OCI-LY3 (cell line): ENCODE data around the gene DNAJB8.

ENCODE experiments used
- H2AFZ ChIP-seq: fragments of 200-600, 300-600 bp; shearing (Covaris generic); 2 replicates; pipeline ENCODE4 v1.6.0; 2014; ENCODE audit warnings: antibody characterized with exemption, low read depth, low read length
- H3K27ac ChIP-seq: fragments of 200-600, 300-600 bp; sonication (generic); 2 replicates; pipeline ENCODE4 v1.5.1; 2014; ENCODE audit warnings: mild to moderate bottlenecking, low read length, moderate library complexity, mixed read lengths
- H3K27me3 ChIP-seq: fragments of 200-600, 300-600 bp; sonication (generic); 2 replicates; pipeline ENCODE4 v1.6.1; 2014; ENCODE audit warnings: low read depth, low read length, mixed read lengths
- H3K36me3 ChIP-seq: fragments of 200-600, 300-600 bp; sonication (generic); replicated peaks from 2 replicates; pipeline ENCODE3; 2014; ENCODE audit warnings: low read depth, low read length, mixed read lengths
- H3K4me1 ChIP-seq: fragments of 300-600, 200-600 bp; sonication (generic); 2 replicates; pipeline ENCODE4 v1.6.1; 2014; ENCODE audit warnings: low read length, mixed read lengths
- H3K4me2 ChIP-seq: fragments of 200-600, 300-600 bp; sonication (generic); 2 replicates; pipeline ENCODE4 v1.6.1; 2014; ENCODE audit warnings: low read length, mixed read lengths
- H3K4me3 ChIP-seq: fragments of 300-600, 200-600 bp; sonication (generic); 2 replicates; pipeline ENCODE4 v1.5.1; 2014; ENCODE audit warnings: antibody characterized with exemption, mild to moderate bottlenecking, low read length, moderate library complexity
- H3K79me2 ChIP-seq: fragments of 300-600, 200-600 bp; shearing (Covaris generic); 2 replicates; pipeline ENCODE4 v1.6.1; 2014; ENCODE audit warnings: mild to moderate bottlenecking, low read length, mixed read lengths
- H3K9ac ChIP-seq: fragments of 300-600, 200-600 bp; shearing (Covaris generic); 2 replicates; pipeline ENCODE4 v1.6.0; 2014; ENCODE audit warnings: mild to moderate bottlenecking, low read length, moderate library complexity
- H3K9me3 ChIP-seq: fragments of 200-600, 300-600 bp; shearing (Covaris generic); 2 replicates; pipeline ENCODE4 v1.6.1; 2014; ENCODE audit warnings: low read length, mixed read lengths; ENCODE audit not compliant: insufficient read depth
- H4K20me1 ChIP-seq: fragments of 200-600, 300-600 bp; sonication (generic); 2 replicates; pipeline ENCODE4 v1.6.1; 2016; ENCODE audit warnings: low read length, mixed read lengths; ENCODE audit not compliant: insufficient read depth
- EZH2phosphoT487 ChIP-seq: fragments of 200-600 bp; shearing (Covaris generic); IDR thresholded peaks from 2 replicates; pipeline ENCODE4 v1.6.1; 2018; ENCODE audit warnings: antibody characterized with exemption, mixed run types, low read depth
- TF ChIP-seq, protein P1 (sequence below): fragments of 200-600, 300-600 bp; sonication (generic); IDR thresholded peaks from 2 replicates; pipeline ENCODE4 v1.5.1; 2014; ENCODE audit warnings: antibody characterized with exemption, low read length, low read depth

The DNAJB8 gene

GRCh38 chr3:128425846-128426127 is 40.9 kb downstream of the DNAJB8 start:
- Histone ChIP-seq H3K36me3 (no peaks in the 10 kb centered on the region), H3K27ac (no peak overlapping the region), H3K79me2 (no peaks in the 10 kb centered on the region), H3K9me3 (no peaks in the 10 kb centered on the region), H3K4me1 (0 out of 2 replicates have a peak, but pooled peaks cover 2% of the 10 kb centered on the region), H3K4me2 (0 out of 2 replicates have a peak overlapping the region, but pooled peaks have one; percentile 79), H3K27me3 (no peaks in the 10 kb centered on the region), H3K9ac (no peak overlapping the region), H4K20me1 (no peaks in the 10 kb centered on the region), H2AFZ (no peak overlapping the region), H3K4me3 (no peak overlapping the region)
- TF ChIP-seq, protein P1, sequence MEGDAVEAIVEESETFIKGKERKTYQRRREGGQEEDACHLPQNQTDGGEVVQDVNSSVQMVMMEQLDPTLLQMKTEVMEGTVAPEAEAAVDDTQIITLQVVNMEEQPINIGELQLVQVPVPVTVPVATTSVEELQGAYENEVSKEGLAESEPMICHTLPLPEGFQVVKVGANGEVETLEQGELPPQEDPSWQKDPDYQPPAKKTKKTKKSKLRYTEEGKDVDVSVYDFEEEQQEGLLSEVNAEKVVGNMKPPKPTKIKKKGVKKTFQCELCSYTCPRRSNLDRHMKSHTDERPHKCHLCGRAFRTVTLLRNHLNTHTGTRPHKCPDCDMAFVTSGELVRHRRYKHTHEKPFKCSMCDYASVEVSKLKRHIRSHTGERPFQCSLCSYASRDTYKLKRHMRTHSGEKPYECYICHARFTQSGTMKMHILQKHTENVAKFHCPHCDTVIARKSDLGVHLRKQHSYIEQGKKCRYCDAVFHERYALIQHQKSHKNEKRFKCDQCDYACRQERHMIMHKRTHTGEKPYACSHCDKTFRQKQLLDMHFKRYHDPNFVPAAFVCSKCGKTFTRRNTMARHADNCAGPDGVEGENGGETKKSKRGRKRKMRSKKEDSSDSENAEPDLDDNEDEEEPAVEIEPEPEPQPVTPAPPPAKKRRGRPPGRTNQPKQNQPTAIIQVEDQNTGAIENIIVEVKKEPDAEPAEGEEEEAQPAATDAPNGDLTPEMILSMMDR = no peak
- no peak for TF ChIP-seq EZH2phosphoT487

GRCh38 chr3:128425142-128425845 is 41.4 kb downstream of the DNAJB8 start:
- H3K36me3 ChIP-seq = no peaks in the 10 kb centered on the region
- H3K4me2 ChIP-seq = no peak overlapping the region
- H4K20me1 ChIP-seq = no peaks in the 10 kb centered on the region
- H3K27me3 ChIP-seq = no peaks in the 10 kb centered on the region
- TF ChIP-seq, protein P1 = no peak
- TF ChIP-seq EZH2phosphoT487 = no peak
- no peak overlapping the region for H3K4me3 ChIP-seq
- no peaks in the 10 kb centered on the region for H3K79me2 ChIP-seq
- H2AFZ ChIP-seq = no peak overlapping the region
- H3K4me1 ChIP-seq = 0 out of 2 replicates have a peak, but pooled peaks cover 2% of the 10 kb centered on the region
- no peak overlapping the region for H3K27ac ChIP-seq
- H3K9ac ChIP-seq = no peak overlapping the region
- no peaks in the 10 kb centered on the region for H3K9me3 ChIP-seq

- Histone ChIP-seq H3K4me2 (no peak overlapping the region), H3K9me3 (no peaks in the 10 kb centered on the region), H3K4me1 (0 out of 2 replicates have a peak, but pooled peaks cover 2% of the 10 kb centered on the region), H4K20me1 (no peaks in the 10 kb centered on the region), H2AFZ (no peak overlapping the region), H3K27ac (no peak overlapping the region), H3K9ac (no peak overlapping the region), H3K36me3 (no peaks in the 10 kb centered on the region), H3K79me2 (no peaks in the 10 kb centered on the region), H3K4me3 (no peak overlapping the region), H3K27me3 (no peaks in the 10 kb centered on the region)
- TF ChIP-seq, protein P1 = no peak
- TF ChIP-seq EZH2phosphoT487 = no peak
Measured at GRCh38 chr3:128424508-128425069, 42.1 kb downstream of the DNAJB8 start.

DNA sequence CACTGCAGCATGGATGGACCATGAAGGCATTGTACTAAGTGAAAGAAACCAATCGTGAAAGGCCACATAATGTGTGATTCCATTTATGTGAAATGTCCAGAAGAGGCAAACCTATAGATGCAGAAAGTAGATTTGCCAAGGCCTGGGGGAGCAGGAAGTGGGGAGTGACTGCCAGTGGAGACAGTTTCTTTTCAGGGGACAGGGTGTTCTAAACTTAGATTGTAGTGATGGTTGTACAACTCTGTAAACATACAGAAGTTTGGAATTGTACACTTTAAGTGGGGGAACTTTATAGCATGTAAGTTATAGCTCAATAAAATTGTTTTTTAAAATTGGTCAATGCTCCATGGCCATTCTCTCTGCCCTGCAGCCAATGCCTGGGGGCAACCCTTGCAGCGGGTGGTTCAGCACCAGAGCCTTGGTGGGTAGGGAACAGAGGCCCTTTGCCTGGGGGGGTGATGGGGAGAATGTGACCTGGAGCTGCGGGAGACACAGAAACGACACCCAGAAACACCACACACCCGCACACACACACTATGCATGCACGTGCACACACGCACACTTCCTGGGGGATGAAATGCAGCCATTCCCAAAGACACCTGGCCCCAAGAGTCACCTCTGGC is 43.1 kb downstream of the DNAJB8 start:
- Histone ChIP-seq H3K4me2 (no peak overlapping the region), H3K79me2 (no peaks in the 10 kb centered on the region), H3K9ac (no peak overlapping the region), H3K27me3 (no peaks in the 10 kb centered on the region), H4K20me1 (no peaks in the 10 kb centered on the region), H3K4me3 (no peak overlapping the region), H3K36me3 (no peaks in the 10 kb centered on the region), H3K27ac (no peak overlapping the region), H3K4me1 (0 out of 2 replicates have a peak, but pooled peaks cover 2% of the 10 kb centered on the region), H2AFZ (no peak overlapping the region), H3K9me3 (no peaks in the 10 kb centered on the region)
- no peak for TF ChIP-seq EZH2phosphoT487
- TF ChIP-seq, protein P1 = no peak
